PFSK-1 (cell line): ENCODE data around the gene RFNG.

Experiments used
- FOXP2 ChIP-seq: optimal IDR thresholded peaks from 2 replicates; pipeline ENCODE3; 2011; ENCODE audit warnings: borderline replicate concordance, control low read depth, inconsistent platforms; ENCODE audit not compliant: insufficient read depth; ENCODE audit errors: extremely low read length, extremely low read depth
- POLR2AphosphoS5 ChIP-seq: IDR thresholded peaks from 2 replicates; pipeline ENCODE4 v1.6.1; 2012; ENCODE audit warnings: low read depth, mild to moderate bottlenecking, control low read depth, low read length, moderate library complexity
- SIN3A ChIP-seq: IDR thresholded peaks from 2 replicates; pipeline ENCODE4 v1.6.1; 2012; ENCODE audit warnings: mild to moderate bottlenecking, low read length, moderate library complexity, borderline replicate concordance; ENCODE audit not compliant: insufficient read depth
- TAF1 ChIP-seq: IDR thresholded peaks from 2 replicates; pipeline ENCODE4 v1.6.1; 2012; ENCODE audit warnings: low read length, control low read depth, borderline replicate concordance; ENCODE audit not compliant: insufficient read depth
- TF ChIP-seq, protein P1 (sequence below), 2 experiments: IDR thresholded peaks; 2 replicates each; pipeline versions ENCODE4 v1.6.1 to v1.8.0; 2011 to 2012; ENCODE audit warnings: low read depth in 2 of 2, low read length in 2 of 2, control low read depth in 1 of 2, inconsistent platforms in 1 of 2, mild to moderate bottlenecking in 1 of 2, moderate library complexity in 1 of 2; ENCODE audit not compliant: insufficient read depth in 1 of 2

The RFNG gene

DNA sequence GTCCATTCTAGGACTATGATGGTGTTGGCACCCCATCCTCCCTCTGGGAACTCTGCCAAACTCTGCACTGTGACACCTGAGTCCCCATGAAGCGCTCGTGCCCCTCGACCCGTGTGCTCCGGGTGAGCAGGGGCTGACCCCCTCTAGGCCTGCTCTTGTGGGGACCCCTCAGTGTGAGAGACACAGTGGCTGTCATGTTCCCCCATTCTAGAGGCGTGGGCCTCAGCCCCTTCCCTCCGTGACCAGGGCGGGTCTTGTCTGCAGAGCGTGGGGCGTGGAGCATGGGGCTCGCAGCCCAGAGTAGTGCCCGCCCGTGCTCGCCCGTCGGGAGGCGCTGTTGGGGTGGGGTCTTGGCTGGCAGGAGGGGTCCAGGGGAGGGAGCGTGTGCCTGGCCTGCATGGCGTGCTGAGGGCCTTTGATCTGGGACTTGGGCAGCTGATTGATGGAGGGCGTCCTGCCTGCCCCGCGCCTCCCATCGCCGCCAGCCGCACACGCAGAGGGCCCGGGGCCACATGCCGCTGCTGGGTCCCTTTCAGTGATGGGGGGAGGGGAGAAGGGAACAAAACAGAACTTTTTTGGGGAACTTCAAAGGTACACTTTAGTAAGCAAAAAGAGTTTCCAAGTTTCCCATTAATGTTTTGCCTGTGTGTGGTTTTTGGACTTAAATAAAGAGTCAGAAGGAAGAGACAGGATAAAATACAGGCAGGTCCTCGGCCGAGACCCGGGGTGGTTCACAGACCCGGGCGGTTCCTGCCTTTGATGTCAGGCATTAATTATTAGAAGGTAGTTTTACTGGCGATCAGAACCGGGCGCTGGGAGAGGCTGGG, 51.4 kb downstream of the RFNG start:
- TF ChIP-seq POLR2AphosphoS5, result no peak
- TF ChIP-seq SIN3A, result no peak

GRCh38 chr17:81999587-81999975, 52.0 kb downstream of the RFNG start:
- TF ChIP-seq FOXP2 (no peak), SIN3A (no peak), TAF1 (no peak), POLR2AphosphoS5 (no peak)
- TF ChIP-seq, protein P1, sequence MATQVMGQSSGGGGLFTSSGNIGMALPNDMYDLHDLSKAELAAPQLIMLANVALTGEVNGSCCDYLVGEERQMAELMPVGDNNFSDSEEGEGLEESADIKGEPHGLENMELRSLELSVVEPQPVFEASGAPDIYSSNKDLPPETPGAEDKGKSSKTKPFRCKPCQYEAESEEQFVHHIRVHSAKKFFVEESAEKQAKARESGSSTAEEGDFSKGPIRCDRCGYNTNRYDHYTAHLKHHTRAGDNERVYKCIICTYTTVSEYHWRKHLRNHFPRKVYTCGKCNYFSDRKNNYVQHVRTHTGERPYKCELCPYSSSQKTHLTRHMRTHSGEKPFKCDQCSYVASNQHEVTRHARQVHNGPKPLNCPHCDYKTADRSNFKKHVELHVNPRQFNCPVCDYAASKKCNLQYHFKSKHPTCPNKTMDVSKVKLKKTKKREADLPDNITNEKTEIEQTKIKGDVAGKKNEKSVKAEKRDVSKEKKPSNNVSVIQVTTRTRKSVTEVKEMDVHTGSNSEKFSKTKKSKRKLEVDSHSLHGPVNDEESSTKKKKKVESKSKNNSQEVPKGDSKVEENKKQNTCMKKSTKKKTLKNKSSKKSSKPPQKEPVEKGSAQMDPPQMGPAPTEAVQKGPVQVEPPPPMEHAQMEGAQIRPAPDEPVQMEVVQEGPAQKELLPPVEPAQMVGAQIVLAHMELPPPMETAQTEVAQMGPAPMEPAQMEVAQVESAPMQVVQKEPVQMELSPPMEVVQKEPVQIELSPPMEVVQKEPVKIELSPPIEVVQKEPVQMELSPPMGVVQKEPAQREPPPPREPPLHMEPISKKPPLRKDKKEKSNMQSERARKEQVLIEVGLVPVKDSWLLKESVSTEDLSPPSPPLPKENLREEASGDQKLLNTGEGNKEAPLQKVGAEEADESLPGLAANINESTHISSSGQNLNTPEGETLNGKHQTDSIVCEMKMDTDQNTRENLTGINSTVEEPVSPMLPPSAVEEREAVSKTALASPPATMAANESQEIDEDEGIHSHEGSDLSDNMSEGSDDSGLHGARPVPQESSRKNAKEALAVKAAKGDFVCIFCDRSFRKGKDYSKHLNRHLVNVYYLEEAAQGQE (IDR thresholded peaks at IDR 0.05; ENCODE audit: insufficient read depth in 1 of 2, low read depth in 2 of 2, low read length in 2 of 2), result no peak

- no peak for TF ChIP-seq POLR2AphosphoS5
- TF ChIP-seq, protein P1 (IDR thresholded peaks at IDR 0.05; ENCODE audit: insufficient read depth in 1 of 2, low read depth in 2 of 2, low read length in 2 of 2), result no peak
- TF ChIP-seq SIN3A, result no peak
Observed at GRCh38 chr17:81998691-81999438, 52.7 kb downstream of the RFNG start.

GRCh38 chr17:81998212-81998611, 53.4 kb downstream of the RFNG start:
- TF ChIP-seq POLR2AphosphoS5 (no peak), FOXP2 (no peak), TAF1 (no peak), SIN3A (no peak)
- TF ChIP-seq, protein P1 (IDR thresholded peaks at IDR 0.05; ENCODE audit: insufficient read depth in 1 of 2, low read depth in 2 of 2, low read length in 2 of 2), result no peak
